Measurements from ENCODE around the gene NOS1AP.
A peak's percentile ranks its signal among the peaks of the same experiment; 100 is the strongest.
"Not testable (repeated sequence)": the region's sequence is repeated elsewhere in the genome, so short reads cannot be mapped to it uniquely, and the experiment has no call there.

NOS1AP gene

GRCh38 chr1:162171111-162171510 lies 101.6 kb downstream of the NOS1AP start:
- no peak for DNase-seq

- DNase-seq, result no peak
Observed at GRCh38 chr1:162172311-162173102, 103.0 kb downstream of the NOS1AP start.

DNA sequence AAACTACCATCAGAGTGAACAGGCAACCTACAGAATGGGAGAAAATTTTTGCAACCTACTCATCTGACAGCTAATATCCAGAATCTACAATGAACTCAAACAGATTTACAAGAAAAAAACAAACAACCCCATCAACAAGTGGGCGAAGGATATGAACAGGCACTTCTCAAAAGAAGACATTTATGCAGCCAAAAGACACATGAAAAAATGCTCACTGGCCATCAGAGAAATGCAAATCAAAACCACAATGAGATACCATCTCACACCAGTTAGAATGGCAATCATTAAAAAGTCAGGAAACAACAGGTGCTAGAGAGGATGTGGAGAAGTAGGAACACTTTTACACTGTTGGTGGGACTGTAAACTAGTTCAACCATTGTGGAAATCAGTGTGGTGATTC lies 104.1 kb downstream of the NOS1AP start:
- not testable (repeated sequence) for DNase-seq

DNA sequence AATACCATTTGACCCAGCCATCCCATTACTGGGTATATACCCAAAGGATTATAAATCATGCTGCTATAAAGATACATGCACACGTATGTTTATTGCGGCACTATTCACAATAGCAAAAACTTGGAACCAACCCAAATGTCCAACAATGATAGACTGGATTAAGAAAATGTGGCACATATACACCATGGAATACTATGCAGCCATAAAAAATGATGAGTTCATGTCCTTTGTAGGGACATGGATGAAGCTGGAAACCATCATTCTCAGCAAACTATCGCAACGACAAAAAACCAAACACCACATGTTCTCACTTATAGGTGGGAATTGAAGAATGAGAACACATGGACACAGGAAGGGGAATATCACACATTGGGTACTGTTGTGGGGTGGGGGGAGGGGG lies 104.5 kb downstream of the NOS1AP start:
- DNase-seq, result not testable (repeated sequence)

DNA sequence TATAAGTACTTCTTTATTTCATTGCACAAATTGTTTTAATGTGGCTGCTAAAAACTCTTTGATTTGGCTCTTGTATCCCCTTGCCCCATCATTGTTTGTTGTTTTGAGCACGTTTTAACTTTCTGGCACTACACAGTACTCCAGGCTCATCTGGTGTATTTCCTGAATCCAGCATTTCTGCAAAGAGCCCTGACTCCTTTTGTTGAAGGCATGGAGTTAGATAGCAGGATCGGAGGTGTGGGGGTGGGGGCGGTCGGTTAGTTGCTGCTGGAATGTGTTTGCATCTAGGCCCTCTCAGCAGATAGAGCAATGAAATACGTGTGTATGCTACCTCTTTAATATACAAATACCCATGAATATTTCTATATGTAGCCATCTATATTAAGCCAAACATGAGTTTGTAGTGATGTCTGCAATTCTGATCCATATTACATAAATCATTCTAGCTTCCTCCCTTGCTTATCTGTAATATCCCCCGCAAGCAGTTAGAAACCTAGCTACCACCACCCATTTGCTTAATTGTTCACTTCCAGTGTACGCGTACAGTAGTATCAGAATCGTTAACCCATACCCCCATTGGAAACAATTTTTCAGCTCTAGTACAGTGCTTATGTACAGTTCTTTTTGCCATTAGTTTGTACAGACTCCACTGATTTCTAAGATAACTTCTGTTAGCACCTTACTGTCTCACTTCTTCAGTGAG lies 106.0 kb downstream of the NOS1AP start:
- DNase-seq, result peak in 1 of 3 experiments; percentile 9

GRCh38 chr1:162177126-162177525 lies 107.6 kb downstream of the NOS1AP start:
- DNase-seq, result no peak

GRCh38 chr1:162178432-162178831 lies 108.9 kb downstream of the NOS1AP start:
- DNase-seq, result peak in 1 of 3 experiments; percentile 15

- DNase-seq, result no peak
Observed at GRCh38 chr1:162179121-162179520, 109.6 kb downstream of the NOS1AP start.

- DNase-seq, result no peak
Observed at GRCh38 chr1:162180813-162181212, 111.3 kb downstream of the NOS1AP start.

GRCh38 chr1:162182090-162182489 lies 112.6 kb downstream of the NOS1AP start:
- no peak for DNase-seq

GRCh38 chr1:162185314-162186025 lies 116.0 kb downstream of the NOS1AP start:
- no peak for DNase-seq

DNA sequence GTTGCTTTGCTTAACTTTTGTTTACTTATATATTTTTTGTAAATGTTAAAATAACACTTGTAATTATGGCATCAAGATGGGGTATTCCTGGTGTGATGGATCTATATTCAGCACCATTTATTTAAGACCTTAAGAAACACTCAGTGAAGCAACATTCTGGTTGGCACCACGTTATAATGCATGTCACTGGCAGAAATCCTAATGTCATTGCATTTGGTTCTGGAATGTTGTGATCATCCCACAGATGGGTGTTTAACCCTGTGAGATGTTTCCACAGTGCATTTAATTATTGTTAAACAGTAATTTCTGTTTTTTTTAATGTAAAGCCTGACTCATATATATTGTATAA lies 116.5 kb downstream of the NOS1AP start:
- DNase-seq, result no peak

- no peak for DNase-seq
Observed at GRCh38 chr1:162186406-162186805, 116.9 kb downstream of the NOS1AP start.

DNA sequence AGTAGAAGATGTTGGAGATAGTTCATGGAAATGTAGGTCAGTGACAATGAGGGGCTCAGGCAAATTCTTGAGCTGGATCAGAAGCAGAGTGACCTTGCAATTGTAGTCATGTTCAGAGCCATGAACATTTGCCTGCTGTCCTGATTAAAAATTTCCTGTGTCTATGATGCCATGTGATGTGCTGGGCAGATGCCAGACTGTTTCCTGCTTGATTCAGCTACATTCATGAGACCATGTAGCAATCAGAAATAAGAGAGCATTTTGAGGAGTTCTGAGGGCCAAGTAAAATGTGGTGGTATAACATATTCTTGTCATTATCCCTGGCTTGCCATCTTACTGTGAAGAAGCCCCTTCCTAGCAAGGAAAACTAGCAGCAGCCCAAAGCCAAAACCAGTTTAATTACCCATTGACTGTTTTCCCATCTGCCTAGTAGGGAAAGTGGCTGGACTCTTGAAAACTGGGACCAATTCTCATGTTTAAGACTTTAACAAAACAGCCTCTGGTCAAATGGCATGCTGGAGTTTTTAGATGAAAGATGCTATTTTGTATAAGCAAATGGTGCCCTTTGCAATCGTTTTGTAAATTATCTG lies 118.3 kb downstream of the NOS1AP start:
- DNase-seq, result no peak

DNA sequence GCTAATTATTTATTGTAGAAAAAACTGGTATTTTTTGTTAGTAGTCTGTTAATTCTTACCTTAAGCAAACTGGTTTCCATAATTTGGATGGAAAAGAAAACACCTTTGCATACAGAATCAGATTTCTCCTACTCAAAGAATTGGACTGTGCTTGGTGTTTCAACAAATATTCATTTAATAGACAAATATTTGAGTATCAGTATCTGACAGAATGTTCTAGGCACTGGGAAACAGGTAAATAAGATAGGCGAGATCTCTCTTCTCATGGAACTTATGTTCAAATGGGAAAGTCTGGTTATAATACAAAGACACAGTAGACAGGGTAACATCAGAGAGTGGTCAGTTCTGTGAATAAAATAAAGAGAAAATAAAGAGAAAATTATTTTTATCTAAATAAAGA lies 119.9 kb downstream of the NOS1AP start:
- no peak for DNase-seq

DNA sequence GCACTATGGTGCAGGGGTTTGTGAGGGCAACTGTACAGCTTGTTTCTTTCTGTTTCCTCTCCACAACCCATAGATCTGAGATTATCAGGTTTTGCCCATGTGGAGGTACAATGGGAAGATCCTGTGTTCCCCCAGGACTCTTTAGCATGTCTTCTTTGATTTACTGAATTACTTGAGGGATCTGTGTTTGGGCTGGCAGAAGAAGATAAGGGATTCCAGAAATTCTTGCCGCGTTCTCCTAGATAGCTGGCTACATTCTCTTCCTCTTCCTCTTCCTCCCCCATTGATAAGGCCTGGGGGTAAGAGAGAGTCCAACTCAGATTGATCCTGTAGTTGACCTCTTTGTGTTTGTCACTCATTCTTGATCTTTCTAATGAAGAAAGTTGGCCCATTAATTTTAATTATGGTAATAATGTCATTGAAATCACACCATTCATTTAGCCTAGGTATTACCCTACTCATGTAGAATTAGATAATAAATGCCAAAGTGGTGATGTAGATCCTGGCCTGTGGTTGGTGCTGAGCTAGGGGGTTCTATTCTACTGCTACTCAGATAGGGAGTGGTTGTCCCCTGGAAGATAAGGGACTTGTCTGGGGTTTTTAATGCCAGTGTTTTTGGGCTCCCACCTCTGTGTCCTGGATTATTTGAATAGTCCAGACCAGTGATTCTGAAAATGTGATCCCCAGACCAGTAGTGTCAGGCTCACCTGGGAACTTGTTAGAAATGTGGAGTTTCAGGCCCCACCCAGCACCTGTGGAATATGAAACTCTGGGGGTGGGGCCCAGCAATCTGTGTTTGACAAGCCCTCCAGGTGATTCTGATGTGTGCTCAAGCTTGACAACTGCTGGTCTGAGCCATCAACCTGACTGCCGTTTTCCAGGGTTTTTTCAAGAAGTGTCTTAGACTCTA lies 122.2 kb downstream of the NOS1AP start:
- peak; percentile 9 to 91 (median 39) for DNase-seq

GRCh38 chr1:162192306-162192678 lies 122.8 kb downstream of the NOS1AP start:
- DNase-seq, result peak in 1 of 3 experiments; percentile 84

DNA sequence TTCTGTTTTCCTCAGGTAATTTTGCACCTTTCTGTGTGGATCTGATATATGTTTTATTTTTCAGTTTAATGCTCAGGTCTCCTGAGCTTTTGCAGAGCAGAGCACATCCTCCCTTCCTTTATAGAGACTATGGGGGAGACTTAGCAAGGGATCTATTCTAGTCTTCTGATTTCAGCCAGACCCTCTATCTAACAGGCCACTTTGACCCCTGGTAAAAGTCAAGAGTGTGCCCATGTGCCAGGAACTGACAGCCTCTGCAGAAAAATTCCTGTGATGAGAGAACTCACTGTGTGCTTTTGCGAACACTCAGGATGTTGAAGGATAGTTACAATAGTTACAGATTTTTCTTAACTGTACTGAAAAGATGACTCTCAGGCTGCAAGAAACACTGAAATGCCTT lies 123.3 kb downstream of the NOS1AP start:
- no peak for DNase-seq

- DNase-seq, result no peak
Observed at GRCh38 chr1:162193221-162193620, 123.7 kb downstream of the NOS1AP start.

DNA sequence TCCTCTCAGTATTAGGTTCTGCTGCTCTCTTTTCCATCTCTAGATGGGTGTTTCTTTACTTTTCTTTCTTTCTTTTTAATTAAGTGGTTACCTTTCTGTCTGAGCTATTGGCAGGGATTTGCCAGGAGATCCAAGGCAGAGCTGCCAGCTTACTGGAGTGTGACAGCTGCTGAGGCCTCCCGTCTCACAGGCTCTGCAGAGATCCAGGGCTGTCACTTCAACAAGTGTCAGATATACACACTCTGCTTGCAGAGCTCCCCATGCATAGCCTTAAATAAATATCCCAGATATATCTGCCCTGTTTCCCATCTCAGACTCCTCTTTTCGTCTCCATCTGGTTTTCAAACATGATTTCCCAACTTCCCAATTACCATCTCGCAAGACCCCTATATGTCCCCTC lies 124.3 kb downstream of the NOS1AP start:
- DNase-seq, result peak in 2 of 3 experiments; percentile 28 to 89

DNA sequence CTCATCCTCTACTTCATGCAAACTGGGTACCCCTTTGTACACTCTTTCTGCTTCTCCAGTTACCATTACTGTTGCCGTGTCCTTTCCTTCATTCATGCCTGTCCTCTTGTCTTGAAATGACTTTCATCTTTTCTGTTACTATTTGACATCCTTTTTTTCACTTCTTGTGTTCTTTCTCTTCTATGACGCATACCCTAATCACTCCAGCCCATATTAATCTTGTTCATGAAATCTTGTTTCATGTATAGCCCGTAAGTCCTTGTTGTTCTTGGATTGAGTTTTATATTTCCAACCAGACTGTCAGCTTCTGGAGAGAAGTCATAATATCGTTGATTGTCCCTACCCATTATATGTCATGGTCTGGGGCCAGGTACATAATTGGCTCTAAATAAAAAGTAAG lies 126.1 kb downstream of the NOS1AP start:
- DNase-seq, result no peak

GRCh38 chr1:162196387-162196786 lies 126.9 kb downstream of the NOS1AP start:
- no peak for DNase-seq

Measured in NCI-H1417 (cell line).